Muscle layer of duodenum (tissue), 2 donors: Measurements from ENCODE around the gene SOX3.
A peak's percentile ranks its signal among the peaks of the same experiment; 100 is the strongest.

ENCODE experiments used
- H3K27ac ChIP-seq: one replicate; pipeline ENCODE4 v1.7.0; 2013; ENCODE audit warnings: mild to moderate bottlenecking, low read length
- H3K27me3 ChIP-seq: one replicate; pipeline ENCODE4 v1.7.0; 2013; ENCODE audit warnings: low read depth, mild to moderate bottlenecking, control low read depth, low read length
- H3K36me3 ChIP-seq, 2 donors: one replicate each; pipeline ENCODE4 v1.7.0; 2013; ENCODE audit warnings: low read length in 2 of 2, control low read depth in 1 of 2, mild to moderate bottlenecking in 1 of 2; ENCODE audit not compliant: insufficient read depth in 2 of 2, control insufficient read depth in 1 of 2
- H3K4me1 ChIP-seq, 2 donors: one replicate each; pipeline ENCODE4 v1.7.0; 2013; ENCODE audit warnings: low read length in 2 of 2, mild to moderate bottlenecking in 2 of 2, control low read depth in 1 of 2, moderate library complexity in 1 of 2; ENCODE audit not compliant: insufficient read depth in 2 of 2, control insufficient read depth in 1 of 2
- H3K4me3 ChIP-seq, 2 donors: one replicate each; pipeline ENCODE4 v1.7.0; 2013; ENCODE audit warnings: low read length in 2 of 2, low read depth in 1 of 2, mild to moderate bottlenecking in 1 of 2
- H3K9me3 ChIP-seq, 2 donors: one replicate each; pipeline ENCODE4 v1.7.0; 2013; ENCODE audit warnings: low read length in 2 of 2, control low read depth in 1 of 2, mild to moderate bottlenecking in 1 of 2; ENCODE audit not compliant: control insufficient read depth in 1 of 2
- donor health status: healthy.

The SOX3 gene

DNA sequence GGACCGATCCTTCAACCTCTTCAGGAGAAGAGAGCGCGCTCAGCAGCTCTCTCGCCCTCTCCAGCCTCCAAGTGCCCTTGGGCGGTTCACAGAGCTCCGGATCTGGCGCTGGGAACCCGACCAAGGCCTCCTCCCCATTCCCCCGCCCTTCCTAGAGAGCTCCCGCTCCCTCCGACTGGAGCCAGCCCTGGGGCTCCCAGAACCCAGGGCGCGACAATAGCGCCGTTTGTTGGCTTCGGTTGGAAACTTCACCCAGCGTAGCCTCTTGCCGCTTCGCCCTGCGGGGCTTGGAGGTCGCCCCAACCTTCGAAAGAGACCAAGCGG, 3.1 kb upstream of the SOX3 start:
- H3K36me3 ChIP-seq = no peaks in the 10 kb centered on the region
- peaks cover 22% of the 10 kb centered on the region for H3K27me3 ChIP-seq
- H3K4me3 ChIP-seq = no peak overlapping the region
- no peak overlapping the region for H3K27ac ChIP-seq
- H3K4me1 ChIP-seq = peaks cover 0 to 15% of the 10 kb centered on the region in 2 donors
- no peaks in the 10 kb centered on the region for H3K9me3 ChIP-seq

DNA sequence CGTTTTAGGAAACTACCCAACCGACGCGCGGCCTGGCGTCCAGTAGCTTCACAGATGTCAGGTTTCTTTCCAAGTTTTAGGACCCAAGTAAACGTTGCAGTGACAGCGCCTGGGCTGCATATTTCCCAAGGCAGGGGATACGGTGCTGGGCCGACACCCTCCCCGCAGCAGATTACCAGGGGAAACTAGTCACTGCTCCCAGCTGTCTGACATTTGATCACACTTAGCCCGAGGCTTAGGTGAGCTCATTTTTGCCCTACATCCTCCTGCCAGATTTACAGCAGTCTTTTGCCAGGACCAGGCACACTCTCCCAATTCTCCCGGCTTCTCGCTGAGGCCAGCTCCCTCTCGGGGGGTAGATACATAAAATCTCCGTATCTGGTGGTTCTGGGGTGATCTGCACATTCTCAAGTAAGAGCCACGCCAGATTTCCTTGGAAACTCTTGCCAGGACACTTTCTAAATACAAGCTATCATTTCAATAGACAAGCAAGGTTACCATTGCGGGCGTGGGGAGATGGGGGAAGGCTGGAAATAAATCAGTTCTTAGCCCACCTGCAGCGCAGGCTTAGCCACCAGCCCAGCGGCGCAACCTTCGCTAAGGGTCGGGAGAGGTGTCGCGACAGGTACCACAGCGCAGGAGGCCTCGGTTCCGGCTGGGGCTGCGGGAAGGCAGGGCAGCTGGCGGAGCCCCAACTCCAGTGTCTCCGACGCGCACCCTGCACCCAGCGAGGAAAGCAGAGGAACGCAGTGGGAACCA, 2.5 kb upstream of the SOX3 start:
- H3K4me3 ChIP-seq = no peak overlapping the region
- no peaks in the 10 kb centered on the region for H3K36me3 ChIP-seq
- H3K9me3 ChIP-seq = no peaks in the 10 kb centered on the region
- peaks cover 0 to 20% of the 10 kb centered on the region in 2 donors for H3K4me1 ChIP-seq
- peaks cover 28% of the 10 kb centered on the region for H3K27me3 ChIP-seq
- H3K27ac ChIP-seq = no peak overlapping the region

GRCh38 chrX:140505421-140506337, 810 bp upstream of the SOX3 start:
- Histone ChIP-seq H3K27me3 (peaks cover 28% of the 10 kb centered on the region), H3K4me1 (peaks cover 0 to 22% of the 10 kb centered on the region in 2 donors), H3K4me3 (no peak overlapping the region), H3K27ac (no peak overlapping the region), H3K36me3 (no peaks in the 10 kb centered on the region), H3K9me3 (no peaks in the 10 kb centered on the region)

GRCh38 chrX:140503714-140504351, 1.0 kb downstream of the SOX3 start:
- Histone ChIP-seq H3K36me3 (no peaks in the 10 kb centered on the region), H3K4me3 (peak overlapping the region in 1 of 2 donors; percentile 42), H3K4me1 (peaks cover 0 to 22% of the 10 kb centered on the region in 2 donors), H3K27me3 (peaks cover 21% of the 10 kb centered on the region), H3K9me3 (no peaks in the 10 kb centered on the region), H3K27ac (no peak overlapping the region)

- H3K27ac ChIP-seq = no peak overlapping the region
- peaks cover 0 to 22% of the 10 kb centered on the region in 2 donors for H3K4me1 ChIP-seq
- peaks cover 21% of the 10 kb centered on the region for H3K27me3 ChIP-seq
- H3K9me3 ChIP-seq = no peaks in the 10 kb centered on the region
- peak overlapping the region in 1 of 2 donors; percentile 42 for H3K4me3 ChIP-seq
- H3K36me3 ChIP-seq = no peaks in the 10 kb centered on the region
Measured at GRCh38 chrX:140503238-140503601, 1.6 kb downstream of the SOX3 start.

- Histone ChIP-seq H3K27ac (no peak overlapping the region), H3K27me3 (peaks cover 15% of the 10 kb centered on the region), H3K4me1 (peaks cover 0 to 22% of the 10 kb centered on the region in 2 donors), H3K36me3 (no peaks in the 10 kb centered on the region), H3K4me3 (peak overlapping the region in 1 of 2 donors; percentile 42), H3K9me3 (no peaks in the 10 kb centered on the region)
Measured at GRCh38 chrX:140502491-140503237, 2.2 kb downstream of the SOX3 start.

- Histone ChIP-seq H3K4me1 (peaks cover 0 to 22% of the 10 kb centered on the region in 2 donors), H3K27me3 (peaks cover 10% of the 10 kb centered on the region), H3K36me3 (no peaks in the 10 kb centered on the region), H3K9me3 (no peaks in the 10 kb centered on the region), H3K4me3 (no peak overlapping the region), H3K27ac (no peak overlapping the region)
Measured at GRCh38 chrX:140501940-140502468, 2.9 kb downstream of the SOX3 start.

DNA sequence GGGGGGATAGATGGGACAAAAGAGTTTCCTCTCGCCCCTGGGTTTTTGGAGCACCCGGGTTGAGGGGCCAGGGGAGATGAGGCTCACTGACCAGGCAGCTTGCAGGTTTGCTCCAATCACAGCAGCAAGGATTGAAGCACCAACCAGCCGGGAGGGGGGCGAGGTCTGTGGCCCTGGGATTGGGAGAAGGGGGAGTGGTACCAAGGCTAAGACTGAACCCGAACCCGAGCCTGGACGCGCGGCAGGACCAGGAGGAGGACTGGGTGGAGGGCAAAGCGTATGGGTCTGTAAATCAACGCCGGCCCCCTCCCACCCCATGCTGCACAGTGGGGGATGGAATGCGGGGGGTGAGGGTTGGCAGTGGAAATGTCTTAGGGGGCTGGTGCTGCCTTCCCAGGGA, 3.5 kb downstream of the SOX3 start:
- Histone ChIP-seq H3K9me3 (no peaks in the 10 kb centered on the region), H3K27me3 (peaks cover 8% of the 10 kb centered on the region), H3K4me3 (no peak overlapping the region), H3K27ac (no peak overlapping the region), H3K36me3 (no peaks in the 10 kb centered on the region), H3K4me1 (peaks cover 0 to 22% of the 10 kb centered on the region in 2 donors)

DNA sequence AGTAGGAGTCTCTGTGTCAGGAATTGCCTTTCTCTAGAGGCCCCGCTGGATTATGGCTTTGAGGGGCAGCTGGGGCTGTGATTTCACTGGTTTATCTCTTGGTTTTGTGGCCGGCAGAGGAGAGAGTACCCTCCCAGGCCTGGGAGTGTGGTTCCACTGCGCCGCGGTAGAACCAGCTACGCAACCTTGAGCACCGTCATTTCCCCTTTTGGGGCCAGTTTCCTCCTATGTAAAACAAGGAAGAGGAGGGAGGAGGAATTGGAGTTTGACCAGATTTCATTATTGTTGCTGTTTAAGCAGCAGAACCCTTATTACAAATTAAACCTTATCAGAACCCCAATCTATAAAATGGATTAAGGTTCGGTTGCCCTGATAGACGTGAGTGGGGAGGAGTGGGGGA, 4.4 kb downstream of the SOX3 start:
- Histone ChIP-seq H3K4me1 (peaks cover 0 to 21% of the 10 kb centered on the region in 2 donors), H3K36me3 (no peaks in the 10 kb centered on the region), H3K4me3 (no peak overlapping the region), H3K27me3 (peaks cover 6% of the 10 kb centered on the region), H3K9me3 (no peaks in the 10 kb centered on the region), H3K27ac (no peak overlapping the region)

DNA sequence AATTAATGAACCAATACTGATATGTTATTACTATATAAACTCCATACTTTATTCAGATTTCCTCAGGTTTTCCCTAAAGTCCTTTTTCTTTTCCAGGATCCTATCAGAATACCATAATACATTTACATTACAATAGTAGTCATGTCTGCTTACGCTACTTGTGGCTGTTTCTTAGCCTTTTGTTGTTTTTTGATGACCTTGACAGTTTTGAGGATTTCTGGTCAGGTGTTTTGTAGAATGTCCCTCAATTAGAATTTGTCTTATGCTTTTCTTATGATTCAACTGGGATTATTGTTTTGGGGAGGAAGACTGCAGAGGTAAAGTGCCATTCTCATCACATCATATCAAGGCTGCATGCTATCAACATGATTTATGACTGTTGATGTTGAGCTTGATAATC, 9.1 kb downstream of the SOX3 start:
- no peaks in the 10 kb centered on the region for H3K27me3 ChIP-seq
- H3K27ac ChIP-seq = no peak overlapping the region
- no peaks in the 10 kb centered on the region for H3K9me3 ChIP-seq
- H3K4me3 ChIP-seq = no peak overlapping the region
- H3K36me3 ChIP-seq = no peaks in the 10 kb centered on the region
- H3K4me1 ChIP-seq = no peaks in the 10 kb centered on the region
